Activated CD4-positive, alpha-beta T cell treated with anti-CD3 and anti-CD28 coated beads, Interleukin-2, amount 50 U/mL, for 16 hours (primary cell): Measurements from ENCODE around the gene KYNU.
"Not testable (repeated sequence)": the region's sequence is repeated elsewhere in the genome, so short reads cannot be mapped to it uniquely, and the experiment has no call there.

Source experiments
- DNase-seq: peaks from one replicate; pipeline ENCODE4 v3.0.0-alpha.2; 2020

KYNU gene

GRCh38 chr2:142872882-142873724, 4.4 kb upstream of the KYNU start:
- DNase-seq, result no peak

DNA sequence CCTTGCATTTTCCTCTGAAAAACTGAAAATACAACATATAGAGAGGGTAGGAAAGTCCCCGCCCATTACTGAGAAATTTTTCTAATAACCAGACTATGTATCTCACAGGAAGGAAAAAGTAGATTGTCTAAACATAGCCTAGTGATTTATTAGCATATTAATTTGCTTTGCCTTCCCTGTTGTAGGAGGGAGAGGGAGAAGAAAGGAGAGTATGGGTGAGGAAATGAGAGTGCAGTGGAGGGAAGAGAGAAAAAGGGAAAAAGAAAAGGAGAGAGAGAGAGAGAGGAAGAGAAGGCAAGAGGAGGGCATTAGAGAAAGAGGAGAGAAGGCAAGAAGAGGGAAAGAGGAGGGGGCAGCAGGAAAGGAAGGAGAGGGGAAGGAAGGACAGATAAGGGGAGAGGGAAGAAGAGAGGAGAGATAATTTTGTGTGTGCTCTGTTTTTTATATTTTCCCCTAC, 3.6 kb upstream of the KYNU start:
- no peak for DNase-seq

DNA sequence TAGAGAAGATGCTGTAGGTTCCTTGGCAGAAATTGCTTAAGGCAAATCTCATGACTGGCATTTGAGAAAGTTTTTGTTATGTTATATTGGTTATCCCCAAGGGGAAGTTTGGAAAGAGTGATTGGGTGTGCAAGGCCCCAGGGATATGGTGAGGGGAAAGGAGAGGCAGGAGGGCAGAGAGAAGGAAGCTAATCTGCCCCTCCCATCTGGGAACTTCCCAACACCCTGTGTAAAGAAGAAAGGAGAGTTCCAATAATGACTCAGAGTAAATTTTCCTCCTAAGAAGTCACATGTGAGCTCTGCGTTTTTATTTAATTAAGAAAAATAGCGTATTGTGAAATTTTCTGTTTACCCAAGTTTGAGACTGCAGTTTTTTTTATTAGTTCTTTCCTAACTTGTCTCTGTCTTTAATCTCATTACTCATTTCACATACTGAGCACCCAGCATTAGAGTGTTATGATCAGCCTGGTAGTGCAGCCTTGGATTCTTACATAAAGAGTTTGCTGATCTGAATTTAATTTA, 3.1 kb upstream of the KYNU start:
- no peak for DNase-seq

DNA sequence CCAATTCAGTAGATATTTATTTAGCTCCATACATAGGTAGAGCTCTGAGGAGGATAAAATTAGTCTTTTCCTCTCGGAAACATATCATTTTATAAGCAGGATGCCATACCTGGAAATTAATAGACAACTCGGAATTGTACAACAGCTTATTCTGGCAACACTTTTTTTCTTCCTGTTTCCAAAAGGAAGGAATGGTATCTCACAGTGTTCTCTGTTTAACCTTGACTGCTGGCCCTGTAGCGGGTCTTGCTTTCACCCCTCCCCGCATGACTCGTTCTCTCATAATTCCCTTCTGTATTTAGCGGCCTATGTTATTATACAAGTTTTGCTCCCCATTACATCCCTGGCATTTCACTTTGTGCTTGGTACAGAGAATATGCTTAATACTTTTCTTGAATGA, 2.5 kb upstream of the KYNU start:
- DNase-seq, result no peak

DNA sequence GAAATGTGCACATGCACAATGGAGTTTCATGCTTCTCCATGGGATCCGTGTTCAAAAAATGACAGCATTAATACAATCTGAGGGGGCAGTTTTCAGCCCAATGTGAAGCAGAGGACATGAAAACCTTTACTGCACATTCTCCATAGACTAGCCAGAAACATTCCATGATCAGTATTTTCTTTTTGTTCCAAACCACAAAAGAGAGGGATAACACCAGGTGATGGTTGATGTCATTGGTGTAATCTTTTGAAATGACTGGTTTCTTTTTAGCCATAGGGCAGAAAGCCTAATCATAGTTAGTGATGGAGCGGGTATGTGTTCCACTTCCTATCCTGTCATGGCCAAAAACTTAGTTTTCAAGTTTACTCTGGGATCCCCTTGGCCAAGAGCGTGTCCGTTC, 1.8 kb upstream of the KYNU start:
- DNase-seq, result no peak

DNA sequence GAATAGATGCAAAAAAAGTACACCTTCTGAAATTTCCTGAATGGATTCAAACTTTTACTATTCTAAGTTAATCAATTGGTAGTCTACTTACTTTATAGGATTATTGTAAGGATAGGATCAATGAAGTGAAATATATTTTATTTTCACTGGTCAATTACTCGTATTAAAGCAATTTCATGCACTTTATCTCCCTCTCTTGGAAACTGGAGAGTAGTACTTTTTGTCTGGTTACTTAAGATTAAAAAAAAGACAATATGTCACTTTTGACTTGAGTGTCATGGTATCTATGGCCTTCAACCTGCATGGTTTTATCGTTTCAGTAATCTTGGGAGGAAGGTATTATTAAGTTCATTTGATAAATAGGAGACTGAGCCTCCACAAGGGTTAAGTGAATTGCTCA, 1.0 kb upstream of the KYNU start:
- DNase-seq, result no peak

DNA sequence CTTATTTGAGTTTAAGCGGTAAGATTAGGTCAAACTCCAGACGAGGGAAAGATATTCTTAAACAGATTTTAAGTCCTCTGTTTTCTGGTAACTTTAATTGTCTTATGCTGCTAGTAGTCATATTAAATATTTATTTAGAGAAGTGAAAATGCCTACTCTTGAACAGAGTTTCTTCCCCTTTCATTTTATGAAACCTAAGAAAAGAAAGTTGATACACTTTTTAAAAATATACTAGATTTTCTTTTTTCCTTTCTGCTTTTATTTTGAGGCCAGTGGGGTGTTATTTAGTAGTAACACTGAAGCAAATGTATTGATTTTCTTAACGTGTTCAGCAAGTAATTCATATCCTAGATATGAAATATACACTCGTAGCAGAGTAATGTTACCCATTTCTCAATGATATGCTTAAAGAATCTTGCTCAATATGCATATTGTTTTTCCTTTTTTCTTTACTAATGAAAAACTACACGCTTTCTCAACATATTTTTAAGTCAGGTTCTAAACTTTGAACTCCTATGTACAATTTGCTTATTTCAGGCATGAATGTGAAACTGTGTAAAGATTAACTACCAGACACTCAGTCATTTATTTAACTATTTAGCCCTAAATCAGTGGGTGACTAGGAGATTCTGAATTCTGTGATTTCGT, 691 bp downstream of the KYNU start:
- DNase-seq, result no peak

DNA sequence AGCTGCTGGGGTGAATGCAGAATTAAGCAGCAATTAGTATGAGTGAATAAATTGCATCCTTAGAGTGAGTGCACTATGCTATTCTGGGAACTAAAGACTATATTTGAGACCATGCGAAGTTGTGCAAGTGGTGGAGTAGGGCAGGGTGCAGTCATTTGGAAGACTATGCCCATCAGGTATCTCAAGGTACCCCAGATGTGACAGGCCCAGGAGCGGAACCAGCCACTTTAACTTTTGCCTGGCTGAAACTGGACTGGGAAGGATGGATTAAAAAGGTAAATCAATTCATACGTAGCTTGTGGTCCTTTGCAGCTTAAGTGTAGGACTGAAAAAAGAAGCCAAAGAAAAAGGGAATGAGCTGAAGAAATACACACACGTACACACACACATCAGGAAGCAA, 1.7 kb downstream of the KYNU start:
- DNase-seq, result no peak

GRCh38 chr2:142880279-142880678, 2.8 kb downstream of the KYNU start:
- DNase-seq, result no peak

- no peak for DNase-seq
These were observed 4.2 kb downstream of the KYNU start for GRCh38 chr2:142881619-142882018.

- not testable (repeated sequence) for DNase-seq
These were observed 5.0 kb downstream of the KYNU start for GRCh38 chr2:142882500-142882899.

DNA sequence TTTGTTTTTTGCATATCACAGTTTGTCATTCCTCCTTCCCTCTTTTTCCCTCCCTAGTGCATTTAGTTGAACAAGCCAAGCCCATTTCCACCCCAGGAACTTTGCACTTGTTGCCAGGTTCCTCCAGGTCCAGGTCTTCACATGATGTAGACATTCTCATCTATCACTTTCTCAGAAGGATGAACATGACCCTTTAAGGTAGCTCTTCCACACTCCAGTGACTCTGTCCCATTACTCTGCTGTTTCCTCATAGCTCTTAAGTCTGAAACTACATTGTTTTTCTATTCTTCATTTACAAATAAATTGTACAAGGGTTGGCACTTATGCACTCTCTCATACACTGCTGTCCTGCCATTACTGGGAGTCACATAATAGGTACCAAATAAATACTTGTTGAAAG, 6.1 kb downstream of the KYNU start:
- DNase-seq, result no peak

DNA sequence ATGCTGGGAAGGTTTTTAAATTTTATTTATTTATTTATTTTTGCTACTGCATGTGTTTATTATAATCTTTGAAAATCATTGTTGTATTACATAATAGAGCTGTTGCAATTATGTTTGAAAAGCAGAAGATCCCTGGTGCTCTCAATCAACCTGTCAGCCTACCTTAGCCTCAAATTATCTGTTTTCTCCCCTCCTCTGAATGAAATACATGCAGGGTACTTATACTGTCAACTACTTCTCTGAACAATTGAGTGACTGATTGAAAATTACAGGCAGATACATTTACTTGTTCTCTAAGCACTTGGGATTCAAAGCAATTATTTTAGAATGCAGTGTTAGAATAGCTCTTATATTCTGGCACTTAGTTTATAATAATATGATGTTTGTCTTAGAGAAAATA, 8.1 kb downstream of the KYNU start:
- no peak for DNase-seq

GRCh38 chr2:142892715-142893114, 15.3 kb downstream of the KYNU start:
- DNase-seq, result no peak

DNA sequence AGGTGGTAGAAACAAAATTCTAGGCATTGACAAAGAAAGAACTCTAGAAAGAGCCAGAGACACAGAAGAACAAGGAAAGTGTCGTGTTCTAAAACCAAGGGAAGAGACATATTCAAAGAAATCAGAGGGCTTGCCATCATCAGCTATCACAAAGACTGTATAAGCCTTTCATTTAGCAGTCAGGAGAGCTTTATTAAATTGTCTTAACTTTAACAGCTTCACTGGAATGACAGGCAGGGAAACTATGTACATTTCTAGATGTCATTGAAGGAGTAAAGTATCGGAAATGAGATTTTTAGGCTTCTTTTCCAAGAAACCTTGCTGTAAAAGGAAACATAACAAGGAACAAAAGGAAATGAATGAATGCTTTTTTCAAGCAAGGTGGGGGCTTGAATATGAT, 15.8 kb downstream of the KYNU start:
- DNase-seq, result no peak

DNA sequence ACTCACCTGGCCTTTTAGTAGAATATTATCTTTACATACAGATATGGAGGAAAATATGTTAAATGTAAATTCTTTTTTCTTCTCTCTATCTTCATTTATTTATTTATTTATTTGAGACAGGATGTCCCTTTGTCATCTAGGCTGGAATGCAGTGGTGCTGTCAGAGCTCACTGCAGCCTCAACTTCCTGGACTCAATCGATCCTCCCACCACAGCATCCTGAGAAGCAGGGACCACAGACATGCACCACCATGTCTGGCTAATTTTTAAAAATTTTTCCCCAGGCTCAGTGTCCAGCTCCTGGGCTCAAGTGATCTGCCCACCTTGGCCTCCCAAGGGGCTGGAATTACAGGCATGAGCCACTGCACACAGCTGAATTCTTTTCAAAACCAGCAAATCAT, 20.3 kb downstream of the KYNU start:
- DNase-seq, result no peak

- not testable (repeated sequence) for DNase-seq
These were observed 22.9 kb downstream of the KYNU start for GRCh38 chr2:142900327-142900726.

- no peak for DNase-seq
These were observed 24.3 kb downstream of the KYNU start for GRCh38 chr2:142901780-142902179.

DNA sequence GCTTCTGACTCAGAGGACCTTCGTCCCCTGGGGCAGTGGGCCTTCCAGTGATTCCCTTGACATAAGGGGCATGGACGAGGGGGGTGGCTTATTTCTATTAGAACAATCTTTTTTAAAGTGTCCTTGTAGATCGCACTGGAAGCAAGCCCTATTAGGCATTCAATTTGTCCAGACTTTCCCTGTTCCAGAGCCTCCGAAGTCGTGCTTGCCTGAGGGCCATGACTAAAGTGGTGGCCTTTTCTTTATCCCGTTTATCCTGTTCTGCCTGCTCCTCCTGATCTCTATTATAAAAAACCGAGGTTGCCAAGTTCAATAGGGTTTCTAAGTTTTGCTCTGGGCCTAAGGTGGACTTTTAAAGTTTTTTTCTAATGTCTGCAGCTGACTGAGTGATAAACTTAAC, 26.3 kb downstream of the KYNU start:
- DNase-seq, result not testable (repeated sequence)

DNA sequence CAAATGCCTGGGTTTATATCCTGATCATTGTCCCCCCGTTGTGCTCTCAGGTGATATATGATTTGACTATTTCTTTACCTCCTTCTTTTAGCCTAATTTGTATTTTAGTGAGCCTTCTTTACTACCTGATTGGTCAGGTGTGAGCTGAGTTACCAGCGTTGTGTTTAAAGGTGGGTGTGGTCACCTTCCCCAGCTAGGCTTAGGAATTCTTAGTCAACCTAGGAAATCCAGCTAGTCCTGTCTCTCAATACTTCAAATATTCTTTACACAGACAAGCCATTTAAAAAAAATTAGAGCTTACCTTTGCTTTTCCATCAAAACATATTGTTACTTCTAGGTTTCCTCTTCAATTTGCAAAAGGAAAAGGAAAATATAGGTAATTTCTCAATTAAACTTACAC, 30.2 kb downstream of the KYNU start:
- DNase-seq, result no peak

GRCh38 chr2:142914507-142915313, 37.2 kb downstream of the KYNU start:
- DNase-seq, result no peak

GRCh38 chr2:142915502-142915901, 38.0 kb downstream of the KYNU start:
- no peak for DNase-seq

GRCh38 chr2:142918624-142919023, 41.2 kb downstream of the KYNU start:
- no peak for DNase-seq
